Measurements from ENCODE around the gene MRPS6. TPM values are rescaled to one million over a fixed set of nuclear protein-coding genes. Genes with fewer than 3 reads are reported as not detected.

Gene MRPS6
- total RNA-seq, 2 donors from 2014 or later: 154 to 193 TPM

DNA sequence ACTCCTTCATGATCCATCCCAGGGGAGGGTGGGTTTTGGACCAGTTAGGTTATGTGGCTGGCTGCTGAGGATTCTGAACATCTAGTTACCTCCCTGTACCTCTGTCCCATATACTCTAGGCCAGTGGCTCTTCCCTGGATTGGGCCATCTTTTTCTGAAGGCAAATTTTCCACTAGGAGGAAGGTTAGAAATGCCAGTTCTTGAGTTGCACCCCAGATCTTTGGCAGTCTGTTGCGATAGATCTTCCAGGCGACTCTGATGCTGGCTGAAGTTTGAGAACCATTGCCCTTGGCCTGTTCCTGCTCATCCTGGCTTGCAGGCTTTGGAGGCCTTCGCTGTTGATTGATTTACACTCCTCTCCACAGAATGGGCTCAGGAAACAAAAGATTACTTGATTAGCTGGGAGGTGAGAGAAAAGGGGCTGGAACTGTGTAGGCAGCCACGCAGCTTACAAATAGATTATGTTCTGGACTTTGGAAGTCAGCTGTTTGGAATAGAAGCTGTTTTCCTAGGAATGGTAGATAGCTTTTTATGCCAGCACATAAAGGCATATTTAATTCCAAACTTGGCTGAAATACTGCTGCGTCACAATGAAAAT is 110.1 kb downstream of the MRPS6 start:
- Mint-ChIP-seq H3K4me3 (no peak overlapping the region), H3K27me3 (ENCODE audit: low read depth) (no peaks in the 10 kb centered on the region), H3K9me3 (peaks cover 0 to 3% of the 10 kb centered on the region in 2 donors), H3K4me1 (ENCODE audit: low read depth) (peaks cover 13% of the 10 kb centered on the region), H3K27ac (no peak overlapping the region), H3K36me3 (ENCODE audit: insufficient read depth in 2 of 2) (peaks cover 0 to 2% of the 10 kb centered on the region in 2 donors)
- ATAC-seq (replicated peaks in 1 of 2) (no peak), DNase-seq (no peak)

DNA sequence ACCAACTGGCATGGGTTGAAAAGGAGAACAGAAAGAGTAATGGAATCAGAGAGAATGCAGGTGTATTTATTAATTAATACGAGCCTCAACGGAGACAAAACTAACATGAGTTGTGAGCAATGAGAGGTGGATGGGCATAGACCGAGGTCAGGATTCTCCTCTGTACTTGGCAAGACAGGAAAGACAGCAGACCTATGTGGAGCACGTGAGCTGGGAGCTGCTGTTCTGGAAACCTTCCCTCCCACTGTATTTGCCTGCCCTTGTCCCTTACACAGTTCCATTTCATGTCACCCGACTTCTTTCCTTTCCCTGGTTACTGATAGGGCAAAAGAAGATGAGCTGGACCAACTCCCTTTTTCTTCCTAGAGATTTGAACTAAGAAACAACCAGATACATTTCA is 110.9 kb downstream of the MRPS6 start:
- Mint-ChIP-seq H3K4me1 (ENCODE audit: low read depth) (peaks cover 6% of the 10 kb centered on the region), H3K27me3 (ENCODE audit: low read depth) (no peaks in the 10 kb centered on the region), H3K27ac (no peak overlapping the region), H3K4me3 (no peak overlapping the region), H3K9me3 (peaks cover 0 to 3% of the 10 kb centered on the region in 2 donors), H3K36me3 (ENCODE audit: insufficient read depth in 2 of 2) (peaks cover under 1 to 2% of the 10 kb centered on the region in 2 donors)
- DNase-seq (no peak), ATAC-seq (replicated peaks in 1 of 2) (no peak)

DNA sequence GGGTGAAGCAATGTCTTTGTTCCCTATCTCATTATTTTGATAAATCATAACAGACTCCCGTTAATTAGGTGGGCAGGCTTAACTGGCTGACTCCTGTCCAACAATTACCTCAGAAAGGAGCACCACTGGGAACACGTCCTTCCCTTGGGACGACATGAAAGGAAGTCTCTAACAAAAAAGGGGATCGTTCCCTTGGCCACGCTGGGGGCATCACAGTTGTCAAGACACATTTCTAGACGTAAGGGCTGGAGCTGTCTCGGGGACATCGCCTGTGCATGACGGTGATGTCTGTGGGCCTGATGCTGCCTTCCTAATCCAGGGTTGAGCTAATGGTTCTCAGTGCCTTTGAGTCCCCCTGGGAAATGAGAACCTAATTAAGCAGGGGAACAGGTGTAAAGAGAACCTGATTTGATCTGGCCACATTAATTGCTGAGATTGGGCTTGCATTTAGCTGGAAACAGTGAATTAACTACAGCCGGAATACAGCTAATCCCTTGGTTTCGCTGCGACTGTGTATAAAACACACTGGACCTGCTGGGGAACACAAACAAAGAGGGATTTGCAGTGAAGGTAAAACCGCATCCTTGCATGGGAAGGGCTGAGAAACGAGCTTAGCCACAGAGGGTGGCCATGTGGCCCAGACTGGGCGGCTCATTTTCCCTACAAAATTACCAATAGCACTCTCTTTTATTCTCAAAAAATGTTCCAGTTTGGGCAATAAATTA is 111.8 kb downstream of the MRPS6 start:
- Mint-ChIP-seq H3K27me3 (ENCODE audit: low read depth) (no peaks in the 10 kb centered on the region), H3K4me1 (ENCODE audit: low read depth) (peaks cover 11% of the 10 kb centered on the region), H3K9me3 (peaks cover 0 to 3% of the 10 kb centered on the region in 2 donors), H3K4me3 (no peak overlapping the region), H3K27ac (no peak overlapping the region), H3K36me3 (ENCODE audit: insufficient read depth in 2 of 2) (peaks cover 2 to 7% of the 10 kb centered on the region in 2 donors)
- no peak for DNase-seq
- no peak for ATAC-seq (replicated peaks in 1 of 2)

DNA sequence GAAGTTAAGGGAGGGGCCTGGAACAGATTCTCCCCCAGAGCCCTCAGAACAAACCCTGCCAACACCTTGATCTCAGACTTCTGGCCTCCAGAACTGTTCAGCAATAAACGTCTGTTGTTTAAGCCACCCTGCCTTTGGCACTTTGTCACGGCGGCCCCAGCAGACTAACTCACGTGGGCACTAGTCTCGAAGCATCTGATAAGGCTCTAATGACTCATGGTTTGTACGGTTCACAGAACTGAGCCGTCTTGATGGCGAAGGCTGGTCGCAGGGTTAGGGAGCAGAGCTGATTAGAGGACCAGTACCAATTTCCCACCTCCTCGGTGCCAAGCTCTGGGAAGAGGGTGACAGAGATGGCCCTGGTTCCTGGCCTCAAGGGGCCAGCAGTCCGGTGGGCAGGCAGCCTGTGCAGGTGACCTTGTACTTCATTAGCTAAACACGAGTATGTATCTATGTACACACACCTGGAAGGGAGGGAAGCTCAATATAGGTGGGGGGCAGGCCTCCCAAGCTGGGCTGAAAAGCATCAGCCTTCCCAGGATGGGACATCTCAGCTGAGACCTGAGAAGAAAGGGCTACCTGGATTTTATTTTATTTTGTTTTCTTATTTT is 112.8 kb downstream of the MRPS6 start:
- Mint-ChIP-seq H3K27ac (no peak overlapping the region), H3K4me3 (no peak overlapping the region), H3K27me3 (ENCODE audit: low read depth) (no peaks in the 10 kb centered on the region), H3K9me3 (peaks cover 0 to 3% of the 10 kb centered on the region in 2 donors), H3K4me1 (ENCODE audit: low read depth) (peaks cover 21% of the 10 kb centered on the region), H3K36me3 (ENCODE audit: insufficient read depth in 2 of 2) (peaks cover 2 to 7% of the 10 kb centered on the region in 2 donors)
- ATAC-seq (replicated peaks in 1 of 2) (no peak), DNase-seq (no peak)

DNA sequence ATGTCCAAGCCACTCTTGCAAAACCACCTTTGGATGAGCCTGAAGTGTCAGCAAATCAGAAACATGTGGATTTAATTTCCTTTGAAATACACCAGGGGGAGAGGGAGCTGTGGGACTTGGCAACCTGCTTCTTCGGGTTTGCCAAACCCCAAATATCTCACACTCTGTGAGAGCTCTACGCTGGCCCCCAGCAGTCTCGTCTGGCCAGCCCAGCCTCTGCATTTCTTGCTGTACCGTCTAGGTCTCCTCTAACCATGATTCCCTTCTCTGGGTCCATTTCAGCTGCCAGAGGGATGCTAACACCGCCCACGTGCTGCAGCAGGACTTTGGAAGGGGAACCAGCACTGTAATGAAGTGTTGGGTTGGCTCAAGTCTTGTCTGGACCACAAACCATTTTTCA is 114.6 kb downstream of the MRPS6 start:
- peaks cover 0 to 2% of the 10 kb centered on the region in 2 donors for H3K9me3 Mint-ChIP-seq
- H3K27ac Mint-ChIP-seq: no peak overlapping the region

DNA sequence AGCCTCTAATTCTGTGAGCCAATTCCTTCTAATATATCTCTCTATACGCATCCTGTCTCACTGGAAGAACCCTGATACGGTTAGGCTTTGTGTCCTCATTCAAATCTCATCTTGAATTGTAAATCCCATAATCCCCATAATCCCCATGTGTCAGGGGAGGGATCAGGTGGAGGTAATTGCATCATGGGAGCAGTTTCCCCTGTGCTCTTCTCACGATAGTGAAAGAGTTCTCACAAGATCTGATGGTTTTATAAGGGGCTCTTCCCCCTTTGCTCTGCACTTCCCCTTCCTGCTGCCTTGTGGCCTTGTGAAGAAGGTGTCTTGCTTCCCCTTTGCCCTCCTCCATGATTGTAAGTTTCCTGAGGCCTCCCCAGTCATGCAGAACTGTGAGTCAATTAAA is 116.1 kb downstream of the MRPS6 start:
- no peak for DNase-seq
- Mint-ChIP-seq H3K36me3 (ENCODE audit: insufficient read depth in 2 of 2) (peaks cover 3 to 14% of the 10 kb centered on the region in 2 donors), H3K4me3 (peak overlapping the region in 1 of 2 donors; percentile 57), H3K4me1 (ENCODE audit: low read depth) (peaks cover 48% of the 10 kb centered on the region), H3K9me3 (peaks cover 2% of the 10 kb centered on the region in 2 donors), H3K27me3 (ENCODE audit: low read depth) (no peaks in the 10 kb centered on the region), H3K27ac (no peak overlapping the region)
- ATAC-seq (replicated peaks in 1 of 2): no peak

More for the DNA sequence above, 114.6 kb downstream of the MRPS6 start:
- H3K27me3 Mint-ChIP-seq (ENCODE audit: low read depth): no peaks in the 10 kb centered on the region
- peaks cover 0 to 10% of the 10 kb centered on the region in 2 donors for H3K36me3 Mint-ChIP-seq (ENCODE audit: insufficient read depth in 2 of 2)
- peaks cover 38% of the 10 kb centered on the region for H3K4me1 Mint-ChIP-seq (ENCODE audit: low read depth)
- no peak for DNase-seq
- no peak overlapping the region for H3K4me3 Mint-ChIP-seq
- no peak for ATAC-seq (replicated peaks in 1 of 2)

DNA sequence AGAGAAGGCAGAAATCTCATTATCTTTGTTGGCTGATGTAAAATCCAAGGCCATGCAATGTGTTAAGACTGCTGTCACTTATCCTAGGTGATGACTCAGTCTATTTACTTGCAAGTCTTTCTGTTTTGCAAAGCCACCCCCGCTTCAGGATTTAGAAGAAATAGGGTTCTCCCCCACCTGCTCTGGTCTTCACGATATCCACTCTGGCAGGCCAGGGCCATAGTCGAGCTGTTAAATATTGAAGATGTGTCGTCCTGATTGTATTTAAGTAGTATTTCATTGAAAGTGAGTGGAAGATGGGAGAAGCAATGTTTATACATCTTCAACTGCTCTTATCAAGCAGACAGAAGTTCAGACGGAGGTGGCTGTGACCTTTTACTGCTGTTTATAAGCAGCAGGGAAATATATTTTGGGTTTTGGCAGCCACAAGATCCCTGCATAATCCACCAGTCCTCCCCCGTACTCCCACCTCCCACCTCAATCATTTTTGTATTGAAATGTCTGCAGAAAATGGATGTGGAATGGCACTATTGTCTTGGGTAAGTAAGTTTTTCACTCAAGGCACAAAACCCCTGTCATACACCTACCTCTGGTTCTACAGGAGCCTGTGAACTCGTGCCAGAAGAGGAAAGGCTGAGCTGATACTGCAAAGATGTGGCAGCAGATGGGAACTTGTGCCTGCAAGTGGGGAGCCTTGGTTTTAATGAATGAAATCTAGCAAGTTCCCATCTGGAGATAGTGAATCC is 117.4 kb downstream of the MRPS6 start:
- Mint-ChIP-seq H3K27ac (peak overlapping the region; percentile 10), H3K27me3 (ENCODE audit: low read depth) (no peaks in the 10 kb centered on the region), H3K36me3 (ENCODE audit: insufficient read depth in 2 of 2) (peaks cover 3 to 14% of the 10 kb centered on the region in 2 donors), H3K4me3 (peak overlapping the region; percentile 33 to 57), H3K9me3 (peaks cover 2% of the 10 kb centered on the region in 2 donors), H3K4me1 (ENCODE audit: low read depth) (peaks cover 48% of the 10 kb centered on the region)
- DNase-seq (no peak), ATAC-seq (replicated peaks in 1 of 2) (peak; percentile 24 to 41)

DNA sequence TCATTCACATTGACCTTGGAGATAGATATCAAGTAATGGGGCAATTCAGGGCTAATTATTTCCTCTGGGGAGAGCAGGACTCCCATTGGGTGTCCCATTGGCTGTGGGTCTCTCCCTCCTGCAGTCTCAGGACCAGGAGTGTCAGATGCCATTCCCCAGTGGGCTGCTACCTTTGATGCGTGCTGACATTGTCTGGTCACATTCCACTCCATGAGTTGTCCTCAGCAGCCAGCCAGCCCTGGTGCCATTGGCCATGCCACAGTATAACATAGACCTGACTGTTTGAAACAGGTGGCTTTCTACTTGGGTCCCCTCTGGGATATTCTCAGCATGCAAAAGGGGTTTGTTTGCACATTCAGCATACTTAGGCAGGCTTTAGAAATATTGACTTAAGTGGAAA is 118.5 kb downstream of the MRPS6 start:
- H3K9me3 Mint-ChIP-seq: peaks cover 2% of the 10 kb centered on the region in 2 donors
- DNase-seq: no peak
- H3K27me3 Mint-ChIP-seq (ENCODE audit: low read depth): no peaks in the 10 kb centered on the region
- peak overlapping the region in 1 of 2 donors; percentile 20 for H3K4me3 Mint-ChIP-seq
- H3K36me3 Mint-ChIP-seq (ENCODE audit: insufficient read depth in 2 of 2): peaks cover 3 to 14% of the 10 kb centered on the region in 2 donors
- peaks cover 48% of the 10 kb centered on the region for H3K4me1 Mint-ChIP-seq (ENCODE audit: low read depth)
- no peak for ATAC-seq (replicated peaks in 1 of 2)
- H3K27ac Mint-ChIP-seq: peak overlapping the region; percentile 7

Other genes with a start within 250 kb of the MRPS6 start
- gene ATP5PO, start 157.8 kb upstream of the MRPS6 start, total RNA-seq: 100 to 1,000 TPM; 217 to 230 TPM
- 10 to 100 TPM; 37.6 to 39.8 TPM for gene SLC5A3, start within 50 bp of the MRPS6 start, total RNA-seq

All from activated T-cell treated with anti-CD3 and anti-CD28 coated beads, Interleukin-2, amount 50 U/mL, for 72 hours (primary cell).